GM12874 (cell line): Measurements from ENCODE around the gene KTN1.

Source experiments
- TF ChIP-seq, protein P1 (sequence below): IDR thresholded peaks from 2 replicates; pipeline ENCODE4 v1.5.1; 2011; ENCODE audit warnings: low read depth, mild to moderate bottlenecking, control low read depth, low read length, moderate library complexity; ENCODE audit not compliant: insufficient read depth

Gene KTN1

DNA sequence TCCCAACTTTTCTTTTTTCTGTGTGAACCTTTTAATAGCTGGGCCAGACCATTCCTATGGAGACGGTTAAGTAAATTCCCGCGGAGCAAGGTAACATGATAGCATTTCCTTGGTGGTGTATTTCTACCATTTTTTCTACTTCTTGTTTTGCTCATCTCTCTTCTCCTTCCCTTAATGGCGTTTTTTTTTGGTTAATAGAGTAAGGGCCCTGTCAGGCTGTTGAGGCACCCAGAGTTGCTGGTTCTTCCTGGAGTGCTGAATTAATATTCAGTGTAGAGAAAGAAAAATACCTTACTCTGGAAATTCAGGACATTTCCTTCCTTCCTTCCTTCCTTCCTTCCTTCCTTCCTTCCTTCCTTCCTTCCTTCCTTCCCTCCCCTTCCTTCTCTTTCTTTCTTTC is 137.6 kb downstream of the KTN1 start:
- TF ChIP-seq, protein P1, sequence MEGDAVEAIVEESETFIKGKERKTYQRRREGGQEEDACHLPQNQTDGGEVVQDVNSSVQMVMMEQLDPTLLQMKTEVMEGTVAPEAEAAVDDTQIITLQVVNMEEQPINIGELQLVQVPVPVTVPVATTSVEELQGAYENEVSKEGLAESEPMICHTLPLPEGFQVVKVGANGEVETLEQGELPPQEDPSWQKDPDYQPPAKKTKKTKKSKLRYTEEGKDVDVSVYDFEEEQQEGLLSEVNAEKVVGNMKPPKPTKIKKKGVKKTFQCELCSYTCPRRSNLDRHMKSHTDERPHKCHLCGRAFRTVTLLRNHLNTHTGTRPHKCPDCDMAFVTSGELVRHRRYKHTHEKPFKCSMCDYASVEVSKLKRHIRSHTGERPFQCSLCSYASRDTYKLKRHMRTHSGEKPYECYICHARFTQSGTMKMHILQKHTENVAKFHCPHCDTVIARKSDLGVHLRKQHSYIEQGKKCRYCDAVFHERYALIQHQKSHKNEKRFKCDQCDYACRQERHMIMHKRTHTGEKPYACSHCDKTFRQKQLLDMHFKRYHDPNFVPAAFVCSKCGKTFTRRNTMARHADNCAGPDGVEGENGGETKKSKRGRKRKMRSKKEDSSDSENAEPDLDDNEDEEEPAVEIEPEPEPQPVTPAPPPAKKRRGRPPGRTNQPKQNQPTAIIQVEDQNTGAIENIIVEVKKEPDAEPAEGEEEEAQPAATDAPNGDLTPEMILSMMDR, result no peak

DNA sequence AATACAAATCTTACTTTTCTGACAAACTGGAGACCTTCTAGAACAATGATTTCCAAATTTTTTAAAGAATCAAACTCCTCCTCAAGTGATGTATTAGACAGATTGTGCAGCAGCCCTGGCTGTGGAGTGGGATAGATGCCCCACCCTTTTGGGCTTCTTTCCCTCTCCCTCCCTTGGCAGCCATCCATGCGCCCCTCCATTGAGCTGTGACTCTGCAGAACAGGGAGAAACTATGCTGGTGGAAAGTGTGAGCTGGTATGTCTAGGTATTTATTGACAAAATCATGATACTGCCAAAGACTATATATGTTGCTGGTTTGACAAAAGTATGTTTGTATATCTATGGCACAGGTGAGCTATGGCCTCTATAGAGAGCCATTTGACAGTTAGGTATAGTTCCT is 138.5 kb downstream of the KTN1 start:
- TF ChIP-seq, protein P1, result no peak

DNA sequence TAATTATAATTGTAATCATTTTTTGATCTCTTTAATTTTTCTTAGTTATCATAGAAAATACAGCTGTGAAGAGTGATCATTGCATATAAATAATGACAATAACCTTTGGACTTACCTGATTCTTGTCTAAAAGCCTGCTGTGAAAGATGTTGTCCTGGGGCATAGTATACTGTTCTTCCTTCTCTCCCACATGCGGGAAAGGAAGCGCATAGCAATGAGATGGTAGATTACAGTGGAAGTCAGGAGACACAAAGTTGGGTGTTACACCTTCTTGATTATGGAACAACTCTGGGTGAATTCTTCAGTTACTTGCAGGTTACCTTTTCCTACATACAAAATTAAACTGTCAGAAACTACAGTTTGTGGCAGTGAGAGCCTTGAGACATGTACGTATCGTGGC is 140.8 kb downstream of the KTN1 start:
- TF ChIP-seq, protein P1, result no peak

DNA sequence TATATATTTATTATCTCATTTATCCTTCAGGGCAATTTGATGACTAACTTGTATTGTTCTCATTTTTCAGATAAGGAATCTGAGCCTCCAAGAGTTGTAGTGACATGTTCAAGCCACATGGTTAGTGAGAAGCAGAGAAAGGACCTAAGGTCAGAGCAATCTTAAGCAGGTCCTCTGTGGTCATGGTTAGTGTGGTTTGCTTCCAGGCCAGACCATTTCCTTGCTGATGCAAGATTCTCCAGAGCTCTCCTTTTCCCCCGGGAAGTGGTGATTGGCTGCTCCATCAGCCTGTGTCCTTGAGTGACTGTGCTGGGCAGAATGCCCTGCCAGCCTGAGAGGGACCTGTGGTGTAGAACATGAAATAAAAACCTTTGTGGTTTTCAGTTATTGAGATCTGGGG is 141.3 kb downstream of the KTN1 start:
- TF ChIP-seq, protein P1, result no peak

DNA sequence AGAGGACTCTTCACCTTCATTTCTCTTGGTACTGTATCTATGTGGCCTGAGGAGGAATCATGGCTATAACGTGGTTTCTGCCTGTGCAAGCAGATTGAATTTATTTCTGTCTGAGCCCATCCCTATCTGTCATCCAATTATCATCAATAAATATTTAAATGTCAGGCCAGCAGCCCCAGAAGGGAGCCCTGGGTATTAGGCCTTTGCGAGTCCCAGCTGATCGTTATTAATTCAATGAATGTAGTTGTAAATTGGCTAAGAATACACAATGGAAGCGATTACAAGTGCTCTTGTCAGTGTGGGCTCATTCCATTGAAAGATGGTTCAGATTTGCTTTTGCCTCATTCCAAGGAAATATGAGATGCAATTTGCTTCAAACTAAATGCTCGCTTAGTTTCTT is 142.0 kb downstream of the KTN1 start:
- TF ChIP-seq, protein P1, result no peak

DNA sequence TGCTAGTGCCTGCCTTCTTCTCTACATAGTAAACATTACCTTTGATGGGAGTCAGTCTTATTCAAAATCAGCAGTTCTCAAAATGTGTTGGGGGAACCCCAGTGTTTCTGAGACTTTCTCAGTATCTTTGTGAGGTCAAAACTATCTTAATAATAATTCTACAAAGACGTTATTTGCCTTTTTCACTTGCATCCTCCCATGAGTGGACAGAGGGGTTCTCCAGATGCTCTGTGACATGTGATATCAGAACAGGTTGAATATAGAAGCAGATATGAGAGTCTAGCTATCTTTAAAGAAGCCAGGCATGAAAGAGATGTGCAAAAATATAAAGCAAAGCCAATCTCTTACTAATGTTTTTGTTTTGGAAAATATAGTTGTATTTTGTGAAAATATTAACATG is 144.7 kb downstream of the KTN1 start:
- TF ChIP-seq, protein P1, result no peak

DNA sequence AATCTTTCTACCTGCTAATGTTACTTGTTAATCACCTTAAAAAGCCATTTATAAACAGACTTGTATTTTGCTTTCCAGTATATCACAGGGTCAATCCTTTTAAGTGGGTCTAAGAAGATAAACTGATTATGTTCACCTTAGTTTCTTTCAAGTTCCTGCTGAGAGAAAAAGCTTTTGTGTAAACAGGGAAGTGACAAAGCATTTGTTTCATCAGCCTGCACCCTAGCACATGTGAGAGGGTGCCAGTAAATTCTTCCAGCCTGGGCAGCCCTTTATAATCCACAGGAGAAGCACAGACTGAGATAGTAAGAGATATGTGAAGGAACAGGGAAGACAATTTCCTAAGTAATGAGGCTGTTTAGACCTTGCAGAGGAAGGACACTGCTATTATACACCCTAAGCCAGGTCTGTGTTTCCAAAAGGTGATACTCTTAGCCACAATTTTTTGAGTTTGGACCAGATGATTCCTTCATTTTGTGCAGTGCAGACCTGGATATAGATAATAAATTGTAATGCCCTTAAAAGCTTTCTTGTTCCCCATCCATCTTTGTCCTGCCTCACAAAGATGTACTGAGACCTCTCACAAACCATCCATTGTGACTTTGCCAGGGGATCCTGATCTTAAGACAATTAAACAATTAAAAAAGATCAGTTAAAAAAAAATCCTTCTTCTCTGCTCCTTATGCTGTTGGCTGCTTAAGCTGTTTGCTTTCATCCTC is 150.7 kb downstream of the KTN1 start:
- TF ChIP-seq, protein P1, result no peak
